HUES6 (cell line): ENCODE data around the gene OR2L8.
A peak's percentile ranks its signal among the peaks of the same experiment; 100 is the strongest.
"Not testable (repeated sequence)": the region's sequence is repeated elsewhere in the genome, so short reads cannot be mapped to it uniquely, and the experiment has no call there.

Source experiments
- H3K27ac ChIP-seq: 2 replicates; pipeline ENCODE4 v1.7.0; 2013; ENCODE audit warnings: low read depth, mild to moderate bottlenecking, low read length, inconsistent platforms
- H3K27me3 ChIP-seq: 2 replicates; pipeline ENCODE4 v1.6.1; 2013; ENCODE audit warnings: low read length; ENCODE audit not compliant: control insufficient read depth, insufficient read depth
- H3K36me3 ChIP-seq: 2 replicates; pipeline ENCODE4 v1.6.1; 2013; ENCODE audit warnings: low read length; ENCODE audit not compliant: control insufficient read depth, insufficient read depth
- H3K4me1 ChIP-seq: 2 replicates; pipeline ENCODE4 v1.6.1; 2013; ENCODE audit warnings: low read length; ENCODE audit not compliant: control insufficient read depth, insufficient read depth
- H3K4me3 ChIP-seq: 2 replicates; pipeline ENCODE4 v1.5.1; 2013; ENCODE audit warnings: low read depth, low read length
- H3K9ac ChIP-seq: one replicate; pipeline ENCODE4 v1.6.1; 2013; ENCODE audit warnings: mild to moderate bottlenecking, low read length
- H3K9me3 ChIP-seq: 2 replicates; pipeline ENCODE4 v1.6.1; 2013; ENCODE audit warnings: low read depth, low read length; ENCODE audit not compliant: control insufficient read depth, insufficient read depth

Gene OR2L8

DNA sequence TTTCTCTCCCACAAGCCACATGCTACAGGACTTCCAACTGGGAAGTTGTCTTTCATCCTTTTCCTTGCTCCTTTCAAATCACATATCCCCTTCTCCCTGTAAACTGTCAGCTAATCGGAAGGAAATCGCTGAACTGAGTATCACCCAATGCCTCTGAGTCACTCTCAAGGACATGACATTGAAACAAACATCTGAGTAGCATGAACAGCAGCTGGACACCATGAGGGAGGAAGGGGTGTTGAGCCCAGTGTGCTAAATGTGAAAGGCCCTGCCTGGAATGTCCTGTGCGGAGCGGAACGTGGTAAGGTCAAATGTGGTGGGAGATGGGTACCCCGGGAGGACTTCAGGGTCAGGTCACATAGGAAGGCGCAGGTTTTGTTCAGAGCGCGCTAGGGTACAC is 23.8 kb upstream of the OR2L8 start, which contains the start of gene OR2AJ1:
Gene OR2AJ1, plus strand, starts transcription at position 22 of the 400 bp plus-strand sequence. CDS start 8,880 bp downstream, outside the sequence.
- Histone ChIP-seq H3K9me3 (peaks cover 7% of the 10 kb centered on the region; the same call in 1 of the 2 replicates), H3K4me3 (no peak within 1 kb of the TSS)

DNA sequence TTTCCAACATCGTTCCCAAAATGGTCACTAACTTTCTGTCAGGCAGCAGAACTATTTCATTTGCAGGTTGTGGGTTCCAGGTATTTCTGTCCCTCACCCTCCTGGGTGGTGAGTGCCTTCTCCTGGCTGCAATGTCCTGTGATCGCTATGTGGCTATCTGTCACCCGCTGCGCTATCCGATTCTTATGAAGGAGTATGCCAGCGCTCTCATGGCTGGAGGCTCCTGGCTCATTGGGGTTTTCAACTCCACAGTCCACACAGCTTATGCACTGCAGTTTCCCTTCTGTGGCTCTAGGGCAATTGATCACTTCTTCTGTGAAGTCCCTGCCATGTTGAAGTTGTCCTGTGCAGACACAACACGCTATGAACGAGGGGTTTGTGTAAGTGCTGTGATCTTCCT is 14.7 kb upstream of the OR2L8 start:
- Histone ChIP-seq H3K9ac (no peak overlapping the region), H3K4me1 (no peaks in the 10 kb centered on the region), H3K4me3 (no peak overlapping the region), H3K9me3 (peaks cover 29% of the 10 kb centered on the region), H3K36me3 (no peaks in the 10 kb centered on the region), H3K27me3 (no peaks in the 10 kb centered on the region; the same call in 1 of the 2 replicates), H3K27ac (no peak overlapping the region)

More for the DNA sequence above, 23.8 kb upstream of the OR2L8 start, which contains the start of gene OR2AJ1:
- no peaks in the 10 kb centered on the region for H3K36me3 ChIP-seq
- no peaks in the 10 kb centered on the region; the same call in 1 of the 2 replicates for H3K27me3 ChIP-seq
- no peak within 1 kb of the TSS for H3K9ac ChIP-seq
- H3K27ac ChIP-seq: no peak within 1 kb of the TSS
- H3K4me1 ChIP-seq: no peaks in the 10 kb centered on the region

DNA sequence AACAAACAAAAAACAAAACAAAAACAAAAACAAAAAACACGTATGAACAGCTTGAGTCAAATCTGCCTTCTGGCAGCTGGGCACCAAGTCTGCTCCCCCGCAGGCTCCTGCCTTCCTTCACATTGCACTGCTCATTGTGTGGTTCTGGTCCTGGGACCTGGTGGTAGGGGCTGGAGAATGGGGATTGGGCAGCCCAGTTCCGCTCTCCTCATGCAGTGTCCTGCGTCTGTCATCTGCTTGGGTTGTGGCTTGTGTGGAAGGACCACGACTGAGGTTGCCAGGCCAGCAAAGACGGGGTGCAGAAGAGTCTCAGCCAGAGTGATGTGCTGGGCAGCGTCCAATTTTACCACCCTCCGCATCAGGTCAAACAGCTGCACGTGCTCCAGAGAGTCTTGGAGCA is 12.9 kb upstream of the OR2L8 start:
- H3K36me3 ChIP-seq: no peaks in the 10 kb centered on the region
- no peak overlapping the region for H3K9ac ChIP-seq
- H3K4me1 ChIP-seq: no peaks in the 10 kb centered on the region
- peaks cover 3% of the 10 kb centered on the region; the same call in 1 of the 2 replicates for H3K27me3 ChIP-seq
- no peak overlapping the region for H3K27ac ChIP-seq
- H3K4me3 ChIP-seq: no peak overlapping the region
- peaks cover 31% of the 10 kb centered on the region for H3K9me3 ChIP-seq

DNA sequence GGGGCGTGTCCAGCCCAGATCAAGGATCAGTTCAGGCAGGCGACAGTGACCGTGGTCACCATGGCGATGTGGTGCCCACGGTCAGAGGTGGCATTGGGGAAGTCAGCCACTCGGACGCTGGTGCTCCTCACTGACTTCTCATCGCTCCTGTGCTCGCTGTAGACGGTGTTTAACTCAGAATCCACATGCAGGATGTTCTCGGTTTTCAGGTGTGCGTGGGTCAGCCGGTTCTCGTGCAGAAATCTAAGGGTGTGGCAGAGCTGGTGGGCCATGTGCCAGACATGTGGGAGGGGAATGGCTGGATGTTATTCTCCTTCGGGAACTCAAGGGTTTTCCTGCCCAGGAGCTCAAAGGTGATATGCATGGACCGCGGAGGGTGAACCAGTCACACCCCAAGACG is 12.2 kb upstream of the OR2L8 start:
- Histone ChIP-seq H3K4me3 (no peak overlapping the region), H3K9ac (no peak overlapping the region), H3K9me3 (peaks cover 32% of the 10 kb centered on the region), H3K4me1 (no peaks in the 10 kb centered on the region), H3K27me3 (peaks cover 3% of the 10 kb centered on the region; the same call in 1 of the 2 replicates), H3K36me3 (no peaks in the 10 kb centered on the region), H3K27ac (no peak overlapping the region)

DNA sequence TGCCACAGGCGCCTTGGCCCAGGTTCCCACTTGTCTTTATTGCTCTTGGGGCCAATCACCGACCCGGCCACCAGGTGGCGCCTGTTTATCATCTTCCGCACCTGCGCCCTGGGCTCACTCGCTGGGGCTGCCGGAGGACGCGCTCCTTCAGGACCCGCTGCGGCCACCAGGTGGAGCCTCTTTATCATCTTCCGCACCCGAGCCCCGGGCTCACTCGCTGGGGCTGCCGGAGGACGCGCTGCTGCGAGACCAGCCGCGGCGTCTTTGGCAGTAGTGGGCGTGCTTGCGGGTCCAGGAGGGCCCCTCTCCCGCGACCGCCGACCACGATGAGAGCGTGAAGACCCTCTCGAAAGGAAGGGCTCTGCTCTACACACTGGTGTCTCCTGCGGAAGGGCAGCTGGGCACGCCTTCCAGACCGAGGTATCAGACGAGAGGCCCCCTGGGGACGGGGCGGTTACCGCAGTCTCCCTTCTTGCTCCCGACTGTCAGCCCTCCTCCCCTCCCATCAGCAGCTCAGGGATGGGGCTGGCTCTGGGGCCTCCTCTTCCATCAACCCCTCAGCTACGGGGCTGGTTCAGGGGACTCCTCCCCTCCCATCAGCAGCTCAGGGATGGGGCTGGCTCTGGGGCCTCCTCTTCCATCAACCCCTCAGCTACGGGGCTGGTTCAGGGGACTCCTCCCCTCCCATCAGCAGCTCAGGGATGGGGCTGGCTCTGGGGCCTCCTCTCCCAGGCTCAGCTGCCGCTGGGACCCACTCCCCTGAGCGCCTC is 11.5 kb upstream of the OR2L8 start:
- Histone ChIP-seq H3K9ac (peak overlapping the region; percentile 61), H3K4me3 (peak overlapping the region; percentile 80)

DNA sequence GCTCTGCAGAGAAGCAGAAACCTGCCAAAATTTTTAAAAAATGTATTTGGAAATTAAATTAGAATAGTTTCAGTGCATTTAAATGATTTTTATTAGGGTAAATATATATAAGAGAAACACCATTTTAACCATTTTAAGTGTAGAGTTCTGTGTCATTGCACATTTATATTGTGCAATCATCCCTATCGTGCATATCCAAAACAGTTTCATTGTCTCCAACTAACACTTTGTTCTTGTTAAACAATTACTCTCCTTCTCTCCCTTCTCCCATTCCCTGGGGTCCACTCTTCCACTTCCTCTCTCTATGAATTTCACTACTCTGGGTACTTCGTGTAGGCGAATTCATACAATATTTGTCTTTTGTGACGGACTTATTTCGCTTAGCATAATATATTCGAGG is 6.0 kb upstream of the OR2L8 start:
- H3K4me1 ChIP-seq: no peaks in the 10 kb centered on the region
- H3K36me3 ChIP-seq: no peaks in the 10 kb centered on the region
- no peak overlapping the region for H3K9ac ChIP-seq
- H3K4me3 ChIP-seq: no peak overlapping the region
- peaks cover 19% of the 10 kb centered on the region; the same call in 1 of the 2 replicates for H3K9me3 ChIP-seq
- H3K27me3 ChIP-seq: peaks cover 3% of the 10 kb centered on the region; the same call in 1 of the 2 replicates
- H3K27ac ChIP-seq: no peak overlapping the region

More for the DNA sequence above, 11.5 kb upstream of the OR2L8 start:
- H3K27ac ChIP-seq, H3K4me1 ChIP-seq, H3K36me3 ChIP-seq, H3K27me3 ChIP-seq: not testable (repeated sequence)
- H3K9me3 ChIP-seq: peaks cover 32% of the 10 kb centered on the region

DNA sequence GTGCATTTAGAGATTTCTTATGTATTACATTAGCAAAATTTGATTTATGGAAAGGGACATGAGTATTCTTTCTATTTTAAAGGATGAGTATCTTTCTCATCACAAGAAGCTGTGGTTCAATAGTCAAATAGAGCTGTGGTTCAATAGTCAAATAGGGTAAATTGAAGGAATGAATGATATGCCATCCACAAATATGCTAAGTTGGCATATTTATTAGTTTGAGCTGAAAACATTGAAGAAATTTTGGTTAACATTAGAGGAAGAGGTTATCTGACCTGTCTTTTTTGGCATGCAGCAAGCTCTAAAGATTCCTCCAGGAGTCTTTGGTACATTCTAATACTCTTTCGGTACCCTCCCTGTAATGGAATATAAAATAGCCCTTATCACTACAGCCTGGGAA is 4.8 kb downstream of the OR2L8 start:
- Histone ChIP-seq H3K9me3 (peaks cover 15% of the 10 kb centered on the region; the same call in 1 of the 2 replicates), H3K4me1 (no peaks in the 10 kb centered on the region), H3K36me3 (no peaks in the 10 kb centered on the region), H3K4me3 (no peak overlapping the region), H3K27ac (no peak overlapping the region), H3K27me3 (no peaks in the 10 kb centered on the region), H3K9ac (no peak overlapping the region)

DNA sequence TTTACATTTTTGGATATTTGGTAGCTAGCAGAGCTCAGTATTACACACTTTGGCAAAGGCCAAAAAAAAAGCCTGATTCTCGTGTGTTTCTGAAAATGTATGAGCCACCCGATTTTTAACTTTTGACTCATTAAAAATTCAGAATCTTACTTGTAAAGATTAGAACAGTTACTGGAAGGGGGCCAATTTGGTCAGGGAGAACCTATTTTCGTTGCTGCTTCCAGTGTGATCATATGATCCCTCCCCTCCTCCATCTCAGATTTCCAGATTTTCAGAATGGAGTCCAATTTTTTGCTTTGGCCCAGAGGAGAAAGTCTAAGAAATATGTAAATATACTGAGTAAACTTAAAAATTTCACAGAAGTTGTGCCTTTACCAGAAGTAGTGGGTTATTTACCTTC is 13.1 kb downstream of the OR2L8 start:
- H3K27me3 ChIP-seq: no peaks in the 10 kb centered on the region
- no peak overlapping the region for H3K4me3 ChIP-seq
- H3K36me3 ChIP-seq: no peaks in the 10 kb centered on the region
- H3K9me3 ChIP-seq: peaks cover 19% of the 10 kb centered on the region; the same call in 1 of the 2 replicates
- H3K9ac ChIP-seq: no peak overlapping the region
- no peaks in the 10 kb centered on the region for H3K4me1 ChIP-seq
- no peak overlapping the region for H3K27ac ChIP-seq

DNA sequence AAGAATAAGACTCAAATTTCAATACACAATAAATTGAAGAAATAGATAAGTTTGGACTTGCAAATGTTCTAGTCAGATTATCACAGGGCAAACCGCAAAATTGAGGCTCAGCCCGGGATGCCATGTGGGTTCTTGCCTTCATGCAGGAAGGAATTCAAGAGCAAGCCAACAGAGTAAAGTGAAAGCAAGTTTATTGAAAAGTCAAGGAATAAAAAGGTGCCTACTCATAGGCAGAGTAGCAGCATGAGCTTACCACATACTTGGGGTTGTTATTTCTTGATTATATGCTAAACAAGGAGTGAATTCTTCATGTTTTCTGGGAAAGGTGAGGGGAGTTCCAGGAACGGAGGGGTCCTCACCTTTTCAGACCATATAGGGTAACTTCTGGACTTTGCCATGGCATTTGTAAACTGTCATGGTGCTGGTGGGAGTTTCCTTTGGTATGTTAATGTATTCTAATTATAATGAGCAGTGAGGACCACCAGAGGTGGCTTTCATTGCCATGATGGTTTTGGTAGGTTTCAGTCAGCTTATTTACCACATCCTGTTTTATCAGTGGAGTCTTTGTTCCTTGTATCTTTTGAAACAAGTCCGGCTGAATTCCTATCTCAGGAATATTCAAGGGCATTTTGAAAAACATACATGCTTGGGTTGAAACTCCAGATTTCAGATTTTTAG is 14.4 kb downstream of the OR2L8 start:
- H3K9me3 ChIP-seq: peaks cover 24% of the 10 kb centered on the region; the same call in 1 of the 2 replicates

DNA sequence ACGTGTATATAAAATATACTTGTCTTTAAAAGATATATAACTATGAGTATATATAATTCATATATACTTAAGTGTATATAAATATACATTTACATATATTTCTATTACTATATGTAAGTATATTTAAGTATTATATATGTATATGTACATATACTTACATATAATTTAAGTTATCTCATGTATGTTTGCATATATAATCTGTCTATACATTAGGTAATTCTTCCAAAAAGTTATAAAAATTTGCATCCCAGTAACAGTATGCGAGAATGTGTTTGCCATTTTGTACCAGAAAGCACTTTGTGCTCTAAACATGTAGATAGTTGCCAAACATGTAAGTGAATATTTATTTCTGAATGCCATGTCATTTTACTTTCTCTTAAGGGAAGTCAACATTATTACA is 16.3 kb downstream of the OR2L8 start, which contains the start of gene OR2AK2:
Gene OR2AK2, plus strand, starts transcription at position 301 of the 400 bp plus-strand sequence. CDS start 144 bp downstream, outside the sequence.
- Histone ChIP-seq H3K36me3 (no peaks in the 10 kb centered on the region), H3K27me3 (no peaks in the 10 kb centered on the region), H3K4me3 (no peak within 1 kb of the TSS), H3K4me1 (no peaks in the 10 kb centered on the region), H3K27ac (no peak within 1 kb of the TSS), H3K9me3 (peaks cover 26% of the 10 kb centered on the region; the same call in 1 of the 2 replicates), H3K9ac (no peak within 1 kb of the TSS)

More for the DNA sequence above, 14.4 kb downstream of the OR2L8 start:
- Histone ChIP-seq H3K27ac (no peak overlapping the region), H3K4me1 (no peaks in the 10 kb centered on the region), H3K36me3 (no peaks in the 10 kb centered on the region), H3K4me3 (no peak overlapping the region), H3K27me3 (no peaks in the 10 kb centered on the region), H3K9ac (no peak overlapping the region)
